Endometrial microvascular endothelial cells (primary cell): ENCODE data around the gene ISG20L2. TPM values are rescaled to one million over a fixed set of nuclear protein-coding genes. Genes with fewer than 3 reads are reported as not detected.

Experiments
- in situ Hi-C: cut with HindIII; loops from 2 replicates; pipeline ENCODE4 v1.10.0; 2017; ENCODE audit warnings: low sequenced_read_pairs, low pct_unique_long_range_greater_than_20kb; ENCODE audit errors: inconsistent ontology term
- total RNA-seq: library from RNA; depleted of rRNA; stranded (reverse); fragments of >200 nt; gene quantifications from one replicate; pipeline ENCODE4 v1.2.3, GENCODE V29; 2015; ENCODE audit errors: inconsistent ontology term

Gene ISG20L2
- total RNA-seq, 1 donor from 2014 or later: 21.4 TPM

GRCh38 chr1:156711011-156711817 is 17.4 kb downstream of the ISG20L2 start:
- in situ Hi-C loops: no loop called here

GRCh38 chr1:156709757-156710489 is 18.6 kb downstream of the ISG20L2 start:
- in situ Hi-C loops: no loop called here

GRCh38 chr1:156709031-156709430 is 19.5 kb downstream of the ISG20L2 start:
- in situ Hi-C loops: no loop called here

- in situ Hi-C loops: no loop called here
Observed at GRCh38 chr1:156708218-156708661, 20.3 kb downstream of the ISG20L2 start.

- in situ Hi-C loops: no loop called here
Observed at GRCh38 chr1:156707417-156708217, 20.9 kb downstream of the ISG20L2 start.

- in situ Hi-C loops: no loop called here
Observed at GRCh38 chr1:156706657-156707416, 21.7 kb downstream of the ISG20L2 start.

- in situ Hi-C loops: no loop called here
Observed at GRCh38 chr1:156705918-156706656, 22.5 kb downstream of the ISG20L2 start.

- in situ Hi-C loops: no loop called here
Observed at GRCh38 chr1:156705321-156705917, 23.1 kb downstream of the ISG20L2 start, which contains the start of gene CRABP2. Gene CRABP2, minus strand, starts transcription at chr1:156705583. Its CDS starts 137 bp downstream, at chr1:156705446.

GRCh38 chr1:156704930-156705320 is 23.6 kb downstream of the ISG20L2 start:
- in situ Hi-C loops: no loop called here

- in situ Hi-C loops: no loop called here
Observed at GRCh38 chr1:156704166-156704711, 24.3 kb downstream of the ISG20L2 start.

- in situ Hi-C loops: no loop called here
Observed at GRCh38 chr1:156703741-156704140, 24.8 kb downstream of the ISG20L2 start.

GRCh38 chr1:156703336-156703735 is 25.2 kb downstream of the ISG20L2 start:
- in situ Hi-C loops: no loop called here

GRCh38 chr1:156700736-156701531 is 27.6 kb downstream of the ISG20L2 start:
- in situ Hi-C loops: no loop called here

- in situ Hi-C loops: no loop called here
Observed at GRCh38 chr1:156698995-156699394, 29.6 kb downstream of the ISG20L2 start.

GRCh38 chr1:156697481-156697880 is 31.1 kb downstream of the ISG20L2 start:
- in situ Hi-C loops: no loop called here

- in situ Hi-C loops: no loop called here
Observed at GRCh38 chr1:156696755-156697154, 31.8 kb downstream of the ISG20L2 start.

- in situ Hi-C loops: no loop called here
Observed at GRCh38 chr1:156694690-156694962, 33.9 kb downstream of the ISG20L2 start.
